Neural progenitor cell (in vitro differentiated cells): Measurements from ENCODE around the gene RAN. TPM values are rescaled to one million over a fixed set of nuclear protein-coding genes. Genes with fewer than 3 reads are reported as not detected.

Experiments
- DNase-seq: peaks from one replicate; pipeline ENCODE4 v3.0.0-alpha.2; 2016; ENCODE audit warnings: low spot score
- H2AFZ ChIP-seq: fragments of 200-600 bp; sonication (generic); replicated peaks from 2 replicates; pipeline ENCODE4 v1.6.1; 2016; ENCODE audit warnings: antibody characterized with exemption
- H3F3A ChIP-seq: fragments of 200-600 bp; sonication (generic); 2 replicates; pipeline ENCODE4 v1.6.1; 2016; ENCODE audit warnings: antibody characterized with exemption, low read depth
- H3K27ac ChIP-seq: fragments of 200-600 bp; sonication (generic); 2 replicates; pipeline ENCODE4 v1.5.1; 2016; ENCODE audit warnings: mild to moderate bottlenecking
- H3K27me3 ChIP-seq: fragments of 200-600 bp; sonication (generic); 2 replicates; pipeline ENCODE4 v1.6.1; 2016; ENCODE audit warnings: mild to moderate bottlenecking, moderate library complexity
- H3K36me3 ChIP-seq: fragments of 200-600 bp; sonication (generic); 2 replicates; pipeline ENCODE4 v1.5.1; 2016
- H3K4me1 ChIP-seq: fragments of 200-600 bp; sonication (generic); 2 replicates; pipeline ENCODE4 v1.6.1; 2016; ENCODE audit warnings: mixed run types
- H3K4me2 ChIP-seq: fragments of 200-600 bp; sonication (generic); 2 replicates; pipeline ENCODE4 v1.6.1; 2016
- H3K4me3 ChIP-seq: fragments of 200-600 bp; sonication (generic); 2 replicates; pipeline ENCODE4 v1.5.1; 2016
- H3K79me2 ChIP-seq: fragments of 200-600 bp; sonication (generic); 2 replicates; pipeline ENCODE4 v1.6.1; 2016; ENCODE audit warnings: low read depth
- H3K9ac ChIP-seq: fragments of 200-600 bp; sonication (generic); 2 replicates; pipeline ENCODE4 v1.6.1; 2016
- H3K9me3 ChIP-seq: fragments of 200-600 bp; sonication (generic); 2 replicates; pipeline ENCODE4 v1.5.1; 2016; ENCODE audit warnings: low read depth
- H4K20me1 ChIP-seq: fragments of 200-600 bp; sonication (generic); 2 replicates; pipeline ENCODE4 v1.6.1; 2016; ENCODE audit warnings: low read depth
- H3K27ac Mint-ChIP-seq: 3 replicates; pipeline ENCODE4 v1.8.0; 2021; ENCODE audit warnings: mixed read lengths
- H3K27me3 Mint-ChIP-seq: 2 replicates; pipeline ENCODE4 v1.8.0; 2022; ENCODE audit warnings: low read depth, mild to moderate bottlenecking, inconsistent platforms, moderate library complexity, mixed read lengths; ENCODE audit not compliant: insufficient read depth
- H3K36me3 Mint-ChIP-seq: 3 replicates; pipeline ENCODE4 v1.8.0; 2021; ENCODE audit warnings: mixed read lengths
- H3K4me1 Mint-ChIP-seq: 3 replicates; pipeline ENCODE4 v1.8.0; 2021; ENCODE audit warnings: mixed read lengths
- H3K4me3 Mint-ChIP-seq: 3 replicates; pipeline ENCODE4 v1.8.0; 2021; ENCODE audit warnings: mild to moderate bottlenecking, moderate library complexity, mixed read lengths
- H3K9me3 Mint-ChIP-seq: 3 replicates; pipeline ENCODE4 v1.8.0; 2020; ENCODE audit warnings: mixed read lengths
- CTCF ChIP-seq: fragments of 200-600 bp; sonication (generic); IDR thresholded peaks from 2 replicates; pipeline ENCODE4 v1.5.1; 2017; ENCODE audit warnings: antibody characterized with exemption, mild to moderate bottlenecking
- EZH2 ChIP-seq: fragments of 200-600 bp; sonication (generic); IDR thresholded peaks from 2 replicates; pipeline ENCODE4 v1.6.1; 2017; ENCODE audit warnings: antibody characterized with exemption, mild to moderate bottlenecking, moderate library complexity
- EZH2phosphoT487 ChIP-seq: fragments of 200-600 bp; sonication (generic); IDR thresholded peaks from 2 replicates; pipeline ENCODE4 v1.6.1; 2017; ENCODE audit warnings: antibody characterized with exemption
- total RNA-seq: library from RNA; depleted of rRNA; stranded (reverse); fragments of >200 nt; gene quantifications from 2 replicates; pipeline ENCODE4 v1.2.3, GENCODE V29; 2015; ENCODE audit warnings: low replicate concordance

Gene RAN
- total RNA-seq, 1 donor from 2014 or later: 1,370 TPM

DNA sequence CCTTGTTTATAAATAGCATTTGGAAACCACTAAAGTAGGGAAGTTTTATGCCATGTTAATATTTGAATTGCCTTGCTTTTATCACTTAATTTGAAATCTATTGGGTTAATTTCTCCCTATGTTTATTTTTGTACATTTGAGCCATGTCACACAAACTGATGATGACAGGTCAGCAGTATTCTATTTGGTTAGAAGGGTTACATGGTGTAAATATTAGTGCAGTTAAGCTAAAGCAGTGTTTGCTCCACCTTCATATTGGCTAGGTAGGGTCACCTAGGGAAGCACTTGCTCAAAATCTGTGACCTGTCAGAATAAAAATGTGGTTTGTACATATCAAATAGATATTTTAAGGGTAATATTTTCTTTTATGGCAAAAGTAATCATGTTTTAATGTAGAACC, 4.4 kb downstream of the RAN start:
- TF ChIP-seq EZH2 (no peak), EZH2phosphoT487 (no peak)
- H3K79me2 ChIP-seq: peaks cover 49% of the 10 kb centered on the region
- H3K4me2 ChIP-seq: no peak overlapping the region
- no peak for DNase-seq
- H3K4me1 Mint-ChIP-seq: peaks cover 43% of the 10 kb centered on the region
- peaks cover 35% of the 10 kb centered on the region for H3K36me3 ChIP-seq
- H3K27me3 ChIP-seq: no peaks in the 10 kb centered on the region
- H3K27me3 Mint-ChIP-seq: peaks cover 9% of the 10 kb centered on the region
- no peak overlapping the region for H3K9ac ChIP-seq
- no peak overlapping the region for H3K4me3 Mint-ChIP-seq
- no peak overlapping the region for H3K4me3 ChIP-seq
- peak overlapping the region; percentile 4 for H3K27ac ChIP-seq
- H3K27ac Mint-ChIP-seq: no peak overlapping the region
- H2AFZ ChIP-seq: no peak overlapping the region
- H4K20me1 ChIP-seq: peaks cover 72% of the 10 kb centered on the region
- peaks cover 76% of the 10 kb centered on the region for H3F3A ChIP-seq
- H3K9me3 Mint-ChIP-seq: no peaks in the 10 kb centered on the region
- H3K36me3 Mint-ChIP-seq: peaks cover 38% of the 10 kb centered on the region
- no peaks in the 10 kb centered on the region for H3K9me3 ChIP-seq
- peaks cover 21% of the 10 kb centered on the region for H3K4me1 ChIP-seq

DNA sequence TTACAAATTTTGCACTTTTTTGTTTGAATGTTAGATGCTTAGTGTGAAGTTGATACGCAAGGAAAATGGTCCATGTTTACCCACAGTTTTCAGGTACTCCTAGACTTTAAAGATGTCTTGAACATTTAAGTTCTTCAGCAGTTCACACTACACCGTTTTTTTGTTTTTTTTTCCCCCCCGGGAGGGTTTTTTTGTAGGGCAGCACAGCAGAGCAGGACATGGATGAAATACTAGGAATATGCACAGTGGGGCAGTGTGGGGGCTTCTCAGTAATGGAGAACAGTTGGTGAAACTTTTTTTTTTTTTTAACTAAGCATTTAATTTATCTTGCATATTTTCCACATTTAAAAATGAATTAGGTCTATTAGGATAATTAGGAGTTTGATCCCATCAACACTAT, 4.9 kb downstream of the RAN start:
- TF ChIP-seq CTCF (peak; percentile 7), EZH2 (no peak)
- no peak for DNase-seq
- Histone ChIP-seq H3K9ac (no peak overlapping the region), H3K4me1 (peaks cover 21% of the 10 kb centered on the region), H3F3A (peaks cover 73% of the 10 kb centered on the region), H2AFZ (no peak overlapping the region), H3K27me3 (no peaks in the 10 kb centered on the region), H3K27ac (peak overlapping the region; percentile 4), H4K20me1 (peaks cover 72% of the 10 kb centered on the region), H3K9me3 (no peaks in the 10 kb centered on the region), H3K79me2 (peaks cover 49% of the 10 kb centered on the region), H3K36me3 (peaks cover 35% of the 10 kb centered on the region), H3K4me3 (no peak overlapping the region), H3K4me2 (no peak overlapping the region)
- H3K4me1 Mint-ChIP-seq: peaks cover 43% of the 10 kb centered on the region
- no peaks in the 10 kb centered on the region for H3K9me3 Mint-ChIP-seq
- no peak overlapping the region for H3K27ac Mint-ChIP-seq
- H3K4me3 Mint-ChIP-seq: no peak overlapping the region
- H3K27me3 Mint-ChIP-seq: peaks cover 11% of the 10 kb centered on the region
- H3K36me3 Mint-ChIP-seq: peaks cover 38% of the 10 kb centered on the region

GRCh38 chr12:130877333-130877732, 5.5 kb downstream of the RAN start:
- Mint-ChIP-seq H3K27ac (no peak overlapping the region), H3K36me3 (peaks cover 38% of the 10 kb centered on the region), H3K9me3 (no peaks in the 10 kb centered on the region), H3K4me3 (no peak overlapping the region), H3K4me1 (peaks cover 43% of the 10 kb centered on the region), H3K27me3 (peaks cover 11% of the 10 kb centered on the region)
- Histone ChIP-seq H3K9me3 (no peaks in the 10 kb centered on the region), H3K4me1 (peaks cover 21% of the 10 kb centered on the region), H2AFZ (no peak overlapping the region), H3K4me3 (no peak overlapping the region), H3F3A (peaks cover 73% of the 10 kb centered on the region), H3K4me2 (no peak overlapping the region), H3K36me3 (peaks cover 35% of the 10 kb centered on the region), H3K27me3 (no peaks in the 10 kb centered on the region), H4K20me1 (peaks cover 72% of the 10 kb centered on the region), H3K27ac (no peak overlapping the region), H3K79me2 (peaks cover 44% of the 10 kb centered on the region), H3K9ac (no peak overlapping the region)
- TF ChIP-seq EZH2: no peak
- no peak for TF ChIP-seq EZH2phosphoT487
- no peak for TF ChIP-seq CTCF
- DNase-seq: no peak

GRCh38 chr12:130878193-130879185, 6.6 kb downstream of the RAN start:
- H3F3A ChIP-seq: peaks cover 64% of the 10 kb centered on the region
- peaks cover 61% of the 10 kb centered on the region for H4K20me1 ChIP-seq
- TF ChIP-seq EZH2phosphoT487: no peak
- TF ChIP-seq CTCF: no peak
- TF ChIP-seq EZH2: no peak
- H3K9me3 ChIP-seq: no peaks in the 10 kb centered on the region
- peaks cover 14% of the 10 kb centered on the region for H3K4me1 ChIP-seq
- peaks cover 29% of the 10 kb centered on the region for H3K36me3 ChIP-seq
- peak overlapping the region; percentile 21 for H3K27ac ChIP-seq
- Mint-ChIP-seq H3K27ac (peak overlapping the region; percentile 80), H3K4me1 (peaks cover 34% of the 10 kb centered on the region), H3K4me3 (no peak overlapping the region), H3K27me3 (peaks cover 8% of the 10 kb centered on the region), H3K36me3 (peaks cover 29% of the 10 kb centered on the region), H3K9me3 (no peaks in the 10 kb centered on the region)
- H3K4me2 ChIP-seq: no peak overlapping the region
- peaks cover 32% of the 10 kb centered on the region for H3K79me2 ChIP-seq
- no peak for DNase-seq
- H2AFZ ChIP-seq: no peak overlapping the region
- H3K9ac ChIP-seq: no peak overlapping the region
- no peaks in the 10 kb centered on the region for H3K27me3 ChIP-seq
- no peak overlapping the region for H3K4me3 ChIP-seq
